Jurkat, Clone E6-1 (cell line): ENCODE results near the gene HLF. TPM values are rescaled to one million over a fixed set of nuclear protein-coding genes. Genes with fewer than 3 reads are reported as not detected.

Experiments used
- DNase-seq: peaks from one replicate; pipeline ENCODE4 v3.0.0-alpha.2; 2011; ENCODE audit warnings: low read depth, low spot score
- H3K4me3 ChIP-seq: 2 replicates; pipeline ENCODE4 v1.5.1; 2011; ENCODE audit warnings: mild to moderate bottlenecking, low read length, control low read depth, moderate library complexity
- polyA plus RNA-seq: library from polyadenylated mRNA; unstranded; fragments of >200 nt; gene quantifications from one replicate; pipeline ENCODE4 v1.2.1, GENCODE V29; 2012; ENCODE audit warnings: missing spikeins; ENCODE audit not compliant: insufficient read length, insufficient read depth

HLF gene
- 3.0 TPM for polyA plus RNA-seq

GRCh38 chr17:55264645-55265298 lies at the start of gene HLF:
TSS of gene HLF (plus strand) at chr17:55264960. CDS start at chr17:55265485, 525 bp downstream.
- peak within 1 kb of the TSS; percentile 37 for H3K4me3 ChIP-seq
- DNase-seq = peak; percentile 62

- no peak overlapping the region for H3K4me3 ChIP-seq
- DNase-seq = no peak
These were observed 49.0 kb upstream of the HLF start for GRCh38 chr17:55215711-55216110.

- DNase-seq = no peak
- H3K4me3 ChIP-seq = no peak overlapping the region
These were observed 47.9 kb upstream of the HLF start for GRCh38 chr17:55216888-55217287.

- no peak for DNase-seq
- H3K4me3 ChIP-seq = no peak overlapping the region
These were observed 45.3 kb upstream of the HLF start for GRCh38 chr17:55219459-55219858.

GRCh38 chr17:55219934-55220333 lies 44.8 kb upstream of the HLF start:
- no peak for DNase-seq

GRCh38 chr17:55223524-55223923 lies 41.2 kb upstream of the HLF start:
- H3K4me3 ChIP-seq = no peak overlapping the region
- DNase-seq = no peak

More at GRCh38 chr17:55219934-55220333, 44.8 kb upstream of the HLF start:
- H3K4me3 ChIP-seq = no peak overlapping the region

- H3K4me3 ChIP-seq = no peak overlapping the region
- no peak for DNase-seq
These were observed 40.0 kb upstream of the HLF start for GRCh38 chr17:55224746-55225145.

- H3K4me3 ChIP-seq = no peak overlapping the region
- no peak for DNase-seq
These were observed 39.5 kb upstream of the HLF start for GRCh38 chr17:55225237-55225636.

- no peak for DNase-seq
- no peak overlapping the region for H3K4me3 ChIP-seq
These were observed 36.0 kb upstream of the HLF start for GRCh38 chr17:55228683-55229192.

GRCh38 chr17:55229276-55229675 lies 35.5 kb upstream of the HLF start:
- DNase-seq = no peak
- no peak overlapping the region for H3K4me3 ChIP-seq

- no peak for DNase-seq
- no peak overlapping the region for H3K4me3 ChIP-seq
These were observed 34.0 kb upstream of the HLF start for GRCh38 chr17:55230716-55231115.

- no peak for DNase-seq
- no peak overlapping the region for H3K4me3 ChIP-seq
These were observed 30.9 kb upstream of the HLF start for GRCh38 chr17:55233840-55234239.

- H3K4me3 ChIP-seq = no peak overlapping the region
- no peak for DNase-seq
These were observed 28.4 kb upstream of the HLF start for GRCh38 chr17:55236316-55236715.

GRCh38 chr17:55237268-55237667 lies 27.5 kb upstream of the HLF start:
- no peak overlapping the region for H3K4me3 ChIP-seq
- DNase-seq = peak; percentile 11

- H3K4me3 ChIP-seq = peak overlapping the region; percentile 60
- no peak for DNase-seq
These were observed 26.9 kb upstream of the HLF start for GRCh38 chr17:55237841-55238178.

GRCh38 chr17:55238179-55238930 lies 26.4 kb upstream of the HLF start:
- peak; percentile 88 for DNase-seq
- H3K4me3 ChIP-seq = peak overlapping the region; percentile 60

- peak; percentile 7 for DNase-seq
- H3K4me3 ChIP-seq = peak overlapping the region; percentile 60
These were observed 25.8 kb upstream of the HLF start for GRCh38 chr17:55238931-55239297.

GRCh38 chr17:55241097-55241496 lies 23.7 kb upstream of the HLF start:
- DNase-seq = no peak
- H3K4me3 ChIP-seq = no peak overlapping the region

- DNase-seq = no peak
- no peak overlapping the region for H3K4me3 ChIP-seq
These were observed 22.3 kb upstream of the HLF start for GRCh38 chr17:55242476-55242875.

- no peak overlapping the region for H3K4me3 ChIP-seq
- DNase-seq = no peak
These were observed 18.8 kb upstream of the HLF start for GRCh38 chr17:55245986-55246385.

- no peak overlapping the region for H3K4me3 ChIP-seq
- no peak for DNase-seq
These were observed 18.2 kb upstream of the HLF start for GRCh38 chr17:55246583-55246982.
